Esophagus muscularis mucosa (tissue), 4 donors: ENCODE results near the gene MELTF. TPM values are rescaled to one million over a fixed set of nuclear protein-coding genes. Genes with fewer than 3 reads are reported as not detected.

Experiments
- DNase-seq: peaks from one replicate; pipeline ENCODE4 v3.0.0-alpha.2; 2017; ENCODE audit errors: extremely low spot score
- H3K27ac ChIP-seq, 4 donors: fragments of 200-600 bp; sonication (generic); replicated peaks in 1 of 4; 1 replicate in 3 of 4; 2 replicates in 1 of 4; pipeline ENCODE4 v1.5.1; 2016 to 2019; ENCODE audit warnings: mild to moderate bottlenecking in 1 of 4
- H3K27me3 ChIP-seq, 4 donors: fragments of 200-600 bp; sonication (generic); one replicate each; pipeline versions ENCODE4 v1.5.1 to v1.6.0; 2016 to 2019
- H3K36me3 ChIP-seq, 4 donors: fragments of 200-600 bp; sonication (generic); one replicate each; pipeline ENCODE4 v1.5.1; 2016 to 2019
- H3K4me1 ChIP-seq, 4 donors: fragments of 200-600 bp; sonication (generic); one replicate each; pipeline ENCODE4 v1.5.1; 2016 to 2019
- H3K4me3 ChIP-seq, 4 donors: fragments of 200-600 bp; sonication (generic); 1 replicate in 2 of 4; 2 replicates in 2 of 4; pipeline ENCODE4 v1.5.1; 2016 to 2019; ENCODE audit warnings: mild to moderate bottlenecking in 4 of 4, moderate library complexity in 1 of 4
- H3K9me3 ChIP-seq, 4 donors: fragments of 200-600 bp; sonication (generic); 1 replicate in 3 of 4; 2 replicates in 1 of 4; pipeline ENCODE4 v1.5.1; 2016 to 2019
- CTCF ChIP-seq, 3 experiments: fragments of 200-600 bp in 2 of 3; fragments of 450-650 bp in 1 of 3; sonication (generic) in 2 of 3; IDR thresholded peaks; one replicate each; pipeline ENCODE4 v1.5.1; 2017 to 2019; ENCODE audit warnings: antibody characterized with exemption in 3 of 3, mild to moderate bottlenecking in 2 of 3, moderate library complexity in 1 of 3
- EP300 ChIP-seq: sonication (generic); formaldehyde crosslinking; IDR thresholded peaks from one replicate; pipeline ENCODE4 v1.6.1; 2017; ENCODE audit warnings: antibody characterized with exemption
- POLR2A ChIP-seq: fragments of 450-650 bp; IDR thresholded peaks from one replicate; pipeline ENCODE4 v1.6.1; 2017; ENCODE audit warnings: antibody characterized with exemption, moderate library complexity, mild to moderate bottlenecking, low read depth
- POLR2AphosphoS5 ChIP-seq, 2 donors: sonication (generic); formaldehyde crosslinking; IDR thresholded peaks; one replicate each; pipeline ENCODE4 v1.6.1; 2017; ENCODE audit warnings: antibody characterized with exemption in 2 of 2
- WGBS: methylation state at CpG from one replicate; pipeline ENCODE4 v1.1.5; 2018; 5-methylcytosine and 5-hydroxymethylcytosine counted together
- intact Hi-C: fragments of 100-400 bp; cut with DNase I; formaldehyde crosslinking; loops from one replicate; pipeline ENCODE4 v1.15.1; 2023
- total RNA-seq, 4 donors: library from RNA; depleted of rRNA; stranded (reverse); fragments of >200 nt; gene quantifications; one replicate each; pipeline versions ENCODE4 v1.1.0 to v1.2.1, GENCODE V29; 2016

The MELTF gene
- total RNA-seq, 4 donors from 2014 or later, result 3.6 to 9.1 (median 4.5) TPM

- TF ChIP-seq EP300 (no peak), POLR2AphosphoS5 (IDR thresholded peaks at IDR 0.05) (no peak)
- Histone ChIP-seq H3K36me3 (no peaks in the 10 kb centered on the region), H3K27me3 (no peaks in the 10 kb centered on the region), H3K4me1 (peaks cover 5 to 21% (median 19%) of the 10 kb centered on the region in 4 donors), H3K9me3 (no peaks in the 10 kb centered on the region), H3K27ac (peak overlapping the region in 3 of 4 donors; percentile 80 to 86 (median 80)), H3K4me3 (peak overlapping the region in 2 of 4 donors; percentile 75 to 82)
- intact Hi-C loops, result loop anchor here (10.0 kb wide), 1 partner anchor 183 kb away; no protein-coding TSS in a partner anchor
- WGBS, result 94% methylated on average over 17 of the region's 20 CpGs
- DNase-seq, result no peak
Observed at GRCh38 chr3:197001106-197001971, 28.3 kb downstream of the MELTF start.

- intact Hi-C loops, result loop anchor here (10.0 kb wide), 1 partner anchor 185 kb away; no protein-coding TSS in a partner anchor
- Histone ChIP-seq H3K27me3 (no peaks in the 10 kb centered on the region), H3K27ac (no peak overlapping the region), H3K4me3 (no peak overlapping the region), H3K36me3 (no peaks in the 10 kb centered on the region), H3K9me3 (no peaks in the 10 kb centered on the region), H3K4me1 (peaks cover 5 to 21% (median 19%) of the 10 kb centered on the region in 4 donors)
- no CpG with 5 or more reads among the region's 5 CpGs for WGBS
- TF ChIP-seq POLR2AphosphoS5 (IDR thresholded peaks at IDR 0.05) (no peak), CTCF (IDR thresholded peaks at IDR 0.05) (no peak), EP300 (no peak), POLR2A (no peak)
- DNase-seq, result no peak
Observed at GRCh38 chr3:197000211-197000610, 29.4 kb downstream of the MELTF start.

GRCh38 chr3:196998966-196999760 is 30.5 kb downstream of the MELTF start:
- no peaks in the 10 kb centered on the region for H3K27me3 ChIP-seq
- TF ChIP-seq EP300, result no peak
- no peaks in the 10 kb centered on the region for H3K36me3 ChIP-seq
- WGBS, result 96% methylated on average over 21 of the region's 21 CpGs
- no peak overlapping the region for H3K27ac ChIP-seq
- H3K4me1 ChIP-seq, result peaks cover 5 to 20% (median 17%) of the 10 kb centered on the region in 4 donors
- H3K4me3 ChIP-seq, result no peak overlapping the region
- H3K9me3 ChIP-seq, result no peaks in the 10 kb centered on the region
- no peak for DNase-seq
- intact Hi-C loops, result no loop called here

- intact Hi-C loops, result no loop called here
- Histone ChIP-seq H3K36me3 (no peaks in the 10 kb centered on the region), H3K4me1 (peaks cover 0 to 7% (median 6%) of the 10 kb centered on the region in 4 donors), H3K27ac (no peak overlapping the region), H3K4me3 (no peak overlapping the region), H3K9me3 (no peaks in the 10 kb centered on the region), H3K27me3 (no peaks in the 10 kb centered on the region)
- TF ChIP-seq CTCF (IDR thresholded peaks at IDR 0.05) (no peak), POLR2AphosphoS5 (IDR thresholded peaks at IDR 0.05) (no peak), POLR2A (no peak), EP300 (no peak)
- WGBS, result 91% methylated on average over 14 of the region's 15 CpGs
- DNase-seq, result no peak
Observed at GRCh38 chr3:196997311-196997710, 32.3 kb downstream of the MELTF start.

GRCh38 chr3:196996454-196997265 is 33.0 kb downstream of the MELTF start:
- Histone ChIP-seq H3K27me3 (no peaks in the 10 kb centered on the region), H3K27ac (no peak overlapping the region), H3K9me3 (no peaks in the 10 kb centered on the region), H3K4me3 (no peak overlapping the region), H3K36me3 (no peaks in the 10 kb centered on the region), H3K4me1 (peaks cover 0 to under 1% (median 0%) of the 10 kb centered on the region in 4 donors)
- DNase-seq, result no peak
- WGBS, result 84% methylated on average over 14 of the region's 17 CpGs
- intact Hi-C loops, result no loop called here
- no peak for TF ChIP-seq POLR2AphosphoS5 (IDR thresholded peaks at IDR 0.05)
- TF ChIP-seq CTCF (IDR thresholded peaks at IDR 0.05), result no peak
- TF ChIP-seq POLR2A, result no peak
- TF ChIP-seq EP300, result no peak
